WTC11 (cell line): ENCODE data around the gene SLC25A40. TPM values are rescaled to one million over a fixed set of nuclear protein-coding genes. Genes with fewer than 3 reads are reported as not detected.

Experiments
- ATAC-seq: fragments of 200-7000 bp; cut with Tn5 transposase; 2 replicates; pipeline ENCODE4 v1.10.0; 2021; ENCODE audit warnings: mild to moderate bottlenecking, moderate library complexity
- CTCF ChIA-PET: fragments of 300-600 bp; sonication (Branson Sonifier 250); formaldehyde crosslinking; loops from one replicate; lab custom pipeline; 2021; ENCODE audit warnings: antibody characterized with exemption; lab: Charles Lee
- POLR2A ChIA-PET: fragments of 350-600 bp; sonication (Branson Sonifier 250); formaldehyde crosslinking; loops from one replicate; lab custom pipeline; 2021; ENCODE audit warnings: antibody characterized with exemption; lab: Charles Lee
- DNase-seq: peaks from one replicate; pipeline ENCODE4 v3.0.0; 2021; ENCODE audit warnings: low spot score
- H3K27ac Mint-ChIP-seq: 2 replicates; pipeline ENCODE4 v1.8.0; 2021; ENCODE audit warnings: mixed read lengths
- H3K27me3 Mint-ChIP-seq: 2 replicates; pipeline ENCODE4 v1.8.0; 2021; ENCODE audit warnings: low read depth, mild to moderate bottlenecking, moderate library complexity, mixed read lengths
- H3K36me3 Mint-ChIP-seq: 2 replicates; pipeline ENCODE4 v1.8.0; 2021; ENCODE audit warnings: mixed read lengths
- H3K4me1 Mint-ChIP-seq: 2 replicates; pipeline ENCODE4 v1.8.0; 2022; ENCODE audit warnings: mixed read lengths
- H3K4me3 Mint-ChIP-seq: 2 replicates; pipeline ENCODE4 v1.8.0; 2021; ENCODE audit warnings: mild to moderate bottlenecking, moderate library complexity, mixed read lengths
- H3K9me3 Mint-ChIP-seq: 2 replicates; pipeline ENCODE4 v1.8.0; 2021; ENCODE audit warnings: mixed read lengths
- AR ChIP-seq: fragments of 250-450 bp; sonication (Bioruptor Pico); IDR thresholded peaks from 2 replicates; pipeline ENCODE4 v1.9.0; 2021; ENCODE audit warnings: mild to moderate bottlenecking
- ATF6 ChIP-seq: sonication (generic); formaldehyde crosslinking; IDR thresholded peaks from 2 replicates; pipeline ENCODE4 v1.8.1; 2023; ENCODE audit warnings: mild to moderate bottlenecking, missing genetic modification reagents
- CBFB ChIP-seq: sonication (generic); formaldehyde crosslinking; IDR thresholded peaks from 2 replicates; pipeline ENCODE4 v1.8.1; 2022; ENCODE audit warnings: mild to moderate bottlenecking, low read depth, missing genetic modification reagents
- ELF4 ChIP-seq: sonication (generic); formaldehyde crosslinking; IDR thresholded peaks from 2 replicates; pipeline ENCODE4 v1.8.1; 2022; ENCODE audit warnings: low read depth, mild to moderate bottlenecking, moderate library complexity, missing genetic modification reagents
- ETV6 ChIP-seq: sonication (generic); formaldehyde crosslinking; IDR thresholded peaks from 2 replicates; pipeline ENCODE4 v1.8.1; 2022; ENCODE audit warnings: mild to moderate bottlenecking, missing genetic modification reagents
- FOXJ3 ChIP-seq: sonication (generic); formaldehyde crosslinking; IDR thresholded peaks from 2 replicates; pipeline ENCODE4 v1.9.0; 2021; ENCODE audit warnings: missing genetic modification reagents, mild to moderate bottlenecking, borderline replicate concordance
- GABPB1 ChIP-seq: sonication (generic); formaldehyde crosslinking; IDR thresholded peaks from 2 replicates; pipeline ENCODE4 v1.8.1; 2023; ENCODE audit warnings: mild to moderate bottlenecking, missing genetic modification reagents
- HMGA2 ChIP-seq: fragments of 250-450 bp; sonication (Bioruptor Pico); IDR thresholded peaks from 2 replicates; pipeline ENCODE4 v1.4.0; 2021; ENCODE audit warnings: mild to moderate bottlenecking, moderate library complexity
- JAZF1 ChIP-seq: fragments of 250-450 bp; sonication (Bioruptor Pico); IDR thresholded peaks from 2 replicates; pipeline ENCODE4 v1.9.0; 2021; ENCODE audit warnings: moderate library complexity, mild to moderate bottlenecking, inconsistent platforms
- MAX ChIP-seq: sonication (generic); formaldehyde crosslinking; IDR thresholded peaks from 2 replicates; pipeline ENCODE4 v1.8.0; 2022; ENCODE audit warnings: mild to moderate bottlenecking, missing genetic modification reagents
- NR1H2 ChIP-seq: sonication (generic); formaldehyde crosslinking; IDR thresholded peaks from 2 replicates; pipeline ENCODE4 v1.9.0; 2021; ENCODE audit warnings: mild to moderate bottlenecking, moderate library complexity, missing genetic modification reagents
- PREB ChIP-seq: sonication (generic); formaldehyde crosslinking; IDR thresholded peaks from 2 replicates; pipeline ENCODE4 v1.8.1; 2022; ENCODE audit warnings: mild to moderate bottlenecking, missing genetic modification reagents, moderate library complexity, borderline replicate concordance
- RELA ChIP-seq: sonication (generic); formaldehyde crosslinking; IDR thresholded peaks from 2 replicates; pipeline ENCODE4 v1.8.1; 2022; ENCODE audit warnings: missing genetic modification reagents, mild to moderate bottlenecking, borderline replicate concordance
- TP53 ChIP-seq: sonication (generic); formaldehyde crosslinking; IDR thresholded peaks from 2 replicates; pipeline ENCODE4 v1.8.1; 2023; ENCODE audit warnings: mild to moderate bottlenecking, missing genetic modification reagents
- USF2 ChIP-seq: sonication (generic); formaldehyde crosslinking; IDR thresholded peaks from 2 replicates; pipeline ENCODE4 v1.8.1; 2023; ENCODE audit warnings: mild to moderate bottlenecking, missing genetic modification reagents, moderate library complexity
- ZBTB21 ChIP-seq: sonication (generic); formaldehyde crosslinking; IDR thresholded peaks from 2 replicates; pipeline ENCODE4 v1.8.1; 2023; ENCODE audit warnings: mild to moderate bottlenecking, missing genetic modification reagents, borderline replicate concordance
- ZNF263 ChIP-seq: sonication (generic); formaldehyde crosslinking; IDR thresholded peaks from 2 replicates; pipeline ENCODE4 v1.8.1; 2022; ENCODE audit warnings: low read depth, mild to moderate bottlenecking, moderate library complexity, missing genetic modification reagents
- total RNA-seq: library from RNA; stranded (reverse); gene quantifications from 3 replicates; pipeline ENCODE4 v1.2.3, GENCODE V29; 2021
- TF ChIP-seq, protein P1 (sequence below): fragments of 250-450 bp; sonication (Bioruptor Pico); conservative IDR thresholded peaks from 2 replicates; pipeline ENCODE4 v1.9.0; 2021; ENCODE audit warnings: mild to moderate bottlenecking
- TF ChIP-seq, protein P2 (sequence below): sonication (generic); formaldehyde crosslinking; conservative IDR thresholded peaks from 2 replicates; pipeline ENCODE4 v1.8.1; 2022; ENCODE audit warnings: mild to moderate bottlenecking, missing genetic modification reagents
- TF ChIP-seq, protein P3 (sequence below): sonication (generic); formaldehyde crosslinking; IDR thresholded peaks from 2 replicates; pipeline ENCODE4 v1.8.0; 2023; ENCODE audit warnings: missing genetic modification reagents
- TF ChIP-seq, protein P4 (sequence below): fragments of 250-450 bp; sonication (Bioruptor Pico); IDR thresholded peaks from 2 replicates; pipeline ENCODE4 v1.9.0; 2021; ENCODE audit warnings: moderate library complexity, mild to moderate bottlenecking, inconsistent platforms, borderline replicate concordance

Gene SLC25A40
- total RNA-seq, 1 experiment from 2014 or later: 18.1 TPM

DNA sequence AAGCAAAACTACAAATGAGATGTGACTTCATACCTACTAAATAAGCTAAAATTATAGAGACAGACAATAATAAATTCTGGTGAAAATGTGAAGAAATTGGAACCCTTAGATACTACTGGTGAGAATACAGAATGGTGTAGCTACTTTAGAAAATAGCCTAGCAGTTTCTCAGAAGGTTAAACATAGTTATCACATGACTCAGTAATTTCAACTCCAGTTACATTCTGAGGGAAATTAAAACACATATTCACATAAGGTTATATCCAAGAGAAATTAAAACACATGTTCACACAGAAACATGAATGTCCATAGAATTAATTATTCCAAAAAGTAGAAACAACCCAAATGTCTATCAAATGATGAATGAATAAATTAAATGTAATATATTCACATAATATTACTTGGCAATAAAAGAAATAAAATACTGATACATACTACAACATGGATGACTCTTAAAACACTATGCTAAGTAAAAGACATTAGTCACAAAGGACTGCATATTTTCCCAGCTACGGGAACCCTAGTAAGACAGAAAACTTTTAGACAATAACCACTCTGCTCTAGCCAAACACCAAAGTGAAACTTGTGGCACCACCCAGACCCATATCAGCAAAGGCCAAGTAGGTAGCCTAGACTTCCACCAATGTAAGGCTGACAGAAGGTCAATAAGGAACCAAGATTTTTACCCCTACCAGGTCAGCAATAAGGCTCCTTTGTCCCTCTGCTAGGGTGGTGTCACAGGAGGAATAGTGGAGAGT lies 25.1 kb downstream of the SLC25A40 start (continued):
- TF ChIP-seq ATF6 (CRISPR knock-in tag) (no peak), ZNF263 (no peak), NR1H2 (no peak), USF2 (CRISPR knock-in tag) (no peak)
- TF ChIP-seq, protein P1, sequence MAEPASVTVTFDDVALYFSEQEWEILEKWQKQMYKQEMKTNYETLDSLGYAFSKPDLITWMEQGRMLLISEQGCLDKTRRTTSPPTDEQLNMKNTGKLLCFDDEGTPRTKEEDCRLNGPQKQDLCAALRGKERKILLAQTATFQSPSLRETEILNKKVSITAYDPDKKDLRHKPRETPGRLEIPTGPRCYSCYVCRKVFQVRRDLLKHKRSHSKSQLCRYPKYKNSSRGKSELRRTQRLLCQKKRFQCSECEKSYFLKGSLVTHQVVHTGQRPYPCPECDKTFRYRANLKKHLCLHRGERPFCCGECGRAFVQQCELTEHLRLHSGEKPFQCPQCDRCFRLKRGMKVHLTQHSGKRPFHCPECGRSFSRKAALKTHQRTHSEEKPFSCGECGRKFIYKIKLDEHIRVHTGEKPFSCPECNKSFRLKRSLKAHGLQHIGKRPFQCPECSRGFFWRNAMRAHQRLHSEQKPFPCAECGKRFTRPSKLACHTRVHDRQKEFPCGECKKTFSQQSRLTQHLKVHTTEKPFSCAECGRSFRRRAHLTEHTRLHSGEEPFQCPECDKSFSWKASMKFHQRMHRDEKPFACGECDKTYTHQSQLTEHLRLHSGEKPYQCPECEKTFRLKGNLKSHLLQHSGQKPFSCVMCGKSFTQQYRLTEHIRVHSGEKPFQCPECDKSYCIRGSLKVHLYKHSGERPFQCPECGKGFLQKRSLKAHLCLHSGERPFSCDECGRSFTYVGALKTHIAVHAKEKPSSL (CRISPR knock-in tag): no peak
- TF ChIP-seq, protein P2, sequence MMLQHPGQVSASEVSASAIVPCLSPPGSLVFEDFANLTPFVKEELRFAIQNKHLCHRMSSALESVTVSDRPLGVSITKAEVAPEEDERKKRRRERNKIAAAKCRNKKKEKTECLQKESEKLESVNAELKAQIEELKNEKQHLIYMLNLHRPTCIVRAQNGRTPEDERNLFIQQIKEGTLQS (CRISPR knock-in tag): no peak

DNA sequence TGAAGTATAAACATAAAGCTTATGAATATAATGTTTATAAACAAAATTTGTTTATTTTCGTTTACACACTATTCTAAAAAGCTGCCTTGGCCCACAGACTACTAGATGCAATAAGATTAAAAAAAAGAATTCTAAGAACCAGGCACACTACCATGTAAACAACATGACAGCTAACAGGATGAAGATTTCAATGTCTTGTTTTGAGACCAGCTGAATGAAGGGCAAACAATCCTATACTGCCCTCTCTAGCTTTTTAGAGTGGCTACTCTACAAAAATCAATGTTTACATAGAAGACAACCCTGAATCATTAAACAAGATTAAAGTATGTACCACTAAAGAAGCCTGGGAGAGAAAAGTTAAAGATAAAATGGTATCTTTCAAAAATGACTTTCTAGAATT lies 38.6 kb downstream of the SLC25A40 start:
- ATAC-seq: no peak
- ChIA-PET POLR2A (no interaction called here), CTCF (interaction anchor here (0.7 kb wide), 1 partner anchor 40 kb away, joined by 4 read pairs; no protein-coding TSS in a partner anchor)
- Mint-ChIP-seq H3K27ac (no peak overlapping the region), H3K9me3 (no peaks in the 10 kb centered on the region), H3K27me3 (no peaks in the 10 kb centered on the region), H3K4me3 (no peak overlapping the region), H3K4me1 (no peaks in the 10 kb centered on the region), H3K36me3 (no peaks in the 10 kb centered on the region)
- no peak for DNase-seq
- TF ChIP-seq FOXJ3: no peak
- TF ChIP-seq, protein P3, sequence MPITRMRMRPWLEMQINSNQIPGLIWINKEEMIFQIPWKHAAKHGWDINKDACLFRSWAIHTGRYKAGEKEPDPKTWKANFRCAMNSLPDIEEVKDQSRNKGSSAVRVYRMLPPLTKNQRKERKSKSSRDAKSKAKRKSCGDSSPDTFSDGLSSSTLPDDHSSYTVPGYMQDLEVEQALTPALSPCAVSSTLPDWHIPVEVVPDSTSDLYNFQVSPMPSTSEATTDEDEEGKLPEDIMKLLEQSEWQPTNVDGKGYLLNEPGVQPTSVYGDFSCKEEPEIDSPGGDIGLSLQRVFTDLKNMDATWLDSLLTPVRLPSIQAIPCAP (CRISPR knock-in tag): no peak
- TF ChIP-seq HMGA2 (CRISPR knock-in tag): no peak
- no peak for TF ChIP-seq RELA
- TF ChIP-seq TP53 (CRISPR knock-in tag): no peak
- no peak for TF ChIP-seq PREB
- TF ChIP-seq ELF4 (CRISPR knock-in tag): no peak
- no peak for TF ChIP-seq ZBTB21 (CRISPR knock-in tag)
- TF ChIP-seq AR (CRISPR knock-in tag): no peak
- no peak for TF ChIP-seq JAZF1 (CRISPR knock-in tag)
- TF ChIP-seq, protein P4, sequence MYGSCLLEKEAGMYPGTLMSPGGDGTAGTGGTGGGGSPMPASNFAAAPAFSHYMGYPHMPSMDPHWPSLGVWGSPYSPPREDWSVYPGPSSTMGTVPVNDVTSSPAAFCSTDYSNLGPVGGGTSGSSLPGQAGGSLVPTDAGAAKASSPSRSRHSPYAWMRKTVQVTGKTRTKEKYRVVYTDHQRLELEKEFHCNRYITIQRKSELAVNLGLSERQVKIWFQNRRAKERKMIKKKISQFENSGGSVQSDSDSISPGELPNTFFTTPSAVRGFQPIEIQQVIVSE: no peak
- TF ChIP-seq ETV6: no peak
- TF ChIP-seq MAX (CRISPR knock-in tag): no peak
- no peak for TF ChIP-seq GABPB1 (CRISPR knock-in tag)
- TF ChIP-seq CBFB: no peak
